H1 (cell line): ENCODE measurements around the gene MCEMP1. TPM values are rescaled to one million over a fixed set of nuclear protein-coding genes. Genes with fewer than 3 reads are reported as not detected.
A peak's percentile ranks its signal among the peaks of the same experiment; 100 is the strongest.

Experiments used
- CTCF ChIA-PET: fragments of 300-600 bp; sonication (Branson Sonifier 250); formaldehyde crosslinking; loops from one replicate; lab custom pipeline; 2021; ENCODE audit not compliant: partially characterized antibody; lab: Charles Lee
- POLR2A ChIA-PET: fragments of 300-600 bp; sonication (Branson Sonifier 250); formaldehyde crosslinking; loops from one replicate; lab custom pipeline; 2021; ENCODE audit warnings: inconsistent platforms; ENCODE audit not compliant: partially characterized antibody; lab: Charles Lee
- DNase-seq, 2 experiments: peaks; one replicate each; pipeline versions ENCODE4 v3.0.0 to v3.0.0-alpha.2; 2010 to 2022; ENCODE audit warnings: low spot score in 2 of 2, low read depth in 1 of 2, mixed read lengths in 1 of 2
- FAIRE-seq: peaks from 2 replicates; lab custom pipeline; 2011; peaks lifted over from hg19 to GRCh38; lab: Jason Lieb, UNC
- H2AFZ ChIP-seq: 2 replicates; pipeline ENCODE4 v1.8.1; 2012; ENCODE audit warnings: low read length, inconsistent platforms
- H2AK5ac ChIP-seq: 2 replicates; pipeline ENCODE4 v1.6.1; 2013; ENCODE audit warnings: low read depth, low read length
- H2BK120ac ChIP-seq: replicated peaks from 2 replicates; pipeline ENCODE3; 2013; ENCODE audit warnings: low read depth, low read length, inconsistent platforms
- H2BK12ac ChIP-seq: 2 replicates; pipeline ENCODE4 v1.6.1; 2013; ENCODE audit warnings: low read depth, low read length
- H2BK15ac ChIP-seq: 2 replicates; pipeline ENCODE4 v1.6.1; 2013; ENCODE audit warnings: low read length
- H2BK20ac ChIP-seq: 2 replicates; pipeline ENCODE4 v1.6.1; 2013; ENCODE audit warnings: low read length
- H2BK5ac ChIP-seq: 2 replicates; pipeline ENCODE4 v1.6.1; 2013; ENCODE audit warnings: low read depth, low read length
- H3K14ac ChIP-seq: 2 replicates; pipeline ENCODE4 v1.6.1; 2013; ENCODE audit warnings: inconsistent platforms; ENCODE audit not compliant: insufficient read length
- H3K18ac ChIP-seq: 2 replicates; pipeline ENCODE4 v1.6.1; 2013; ENCODE audit warnings: low read length; ENCODE audit errors: extremely low read depth
- H3K23ac ChIP-seq: 2 replicates; pipeline ENCODE4 v1.6.1; 2013; ENCODE audit warnings: inconsistent platforms; ENCODE audit not compliant: insufficient read length
- H3K23me2 ChIP-seq: 2 replicates; pipeline ENCODE4 v1.6.1; 2013; ENCODE audit warnings: low read depth, low read length
- H3K27ac ChIP-seq: 2 replicates; pipeline ENCODE4 v1.6.1; 2011; ENCODE audit warnings: low read depth, low read length, inconsistent platforms
- H3K27me3 ChIP-seq, 4 experiments: replicated peaks in 1 of 4; 1 replicate in 1 of 4; 2 replicates in 3 of 4; pipeline versions ENCODE4 v1.6.1 to v1.8.1; 2011 to 2013; ENCODE audit warnings: low read length in 3 of 4, mild to moderate bottlenecking in 3 of 4, inconsistent platforms in 2 of 4, mixed read lengths in 2 of 4, moderate library complexity in 1 of 4; ENCODE audit not compliant: control insufficient read depth in 3 of 4, insufficient read depth in 3 of 4; ENCODE audit errors: extremely low read depth in 1 of 4
- H3K36me3 ChIP-seq, 4 experiments: 2 replicates each; pipeline versions ENCODE4 v1.6.1 to v1.8.1; 2011 to 2013; ENCODE audit warnings: mild to moderate bottlenecking in 4 of 4, low read length in 3 of 4, moderate library complexity in 2 of 4, control low read depth in 1 of 4, inconsistent platforms in 1 of 4; ENCODE audit not compliant: insufficient read depth in 4 of 4, control insufficient read depth in 2 of 4
- H3K4ac ChIP-seq: replicated peaks from 2 replicates; pipeline ENCODE3; 2013; ENCODE audit warnings: low read length, low read depth, mixed read lengths, inconsistent platforms; ENCODE audit not compliant: insufficient read length
- H3K4me1 ChIP-seq, 4 experiments: replicated peaks in 1 of 4; 1 replicate in 1 of 4; 2 replicates in 3 of 4; pipeline versions ENCODE4 v1.6.1 to v1.8.1; 2011 to 2013; ENCODE audit warnings: low read length in 3 of 4, inconsistent platforms in 2 of 4, mixed read lengths in 1 of 4; ENCODE audit not compliant: insufficient read depth in 4 of 4, control insufficient read depth in 3 of 4
- H3K4me2 ChIP-seq, 2 experiments: 2 replicates each; pipeline versions ENCODE4 v1.6.1 to v1.8.1; 2011 to 2013; ENCODE audit warnings: low read depth in 2 of 2, low read length in 2 of 2, control low read depth in 1 of 2, inconsistent platforms in 1 of 2, mild to moderate bottlenecking in 1 of 2; ENCODE audit not compliant: insufficient read depth in 1 of 2
- H3K4me3 ChIP-seq, 4 experiments: fragments of 200-600, 300-600 bp in 1 of 4; sonication (generic), shearing (Covaris generic), sonication (Bioruptor Twin) in 1 of 4; 2 replicates each; pipeline versions ENCODE4 v1.5.1 to v1.8.1; 2011 to 2016; ENCODE audit warnings: low read length in 4 of 4, low read depth in 3 of 4, control low read depth in 2 of 4, inconsistent platforms in 2 of 4, mild to moderate bottlenecking in 2 of 4, mixed read lengths in 1 of 4, moderate library complexity in 1 of 4; ENCODE audit not compliant: insufficient read depth in 2 of 4; ENCODE audit errors: extremely low read depth in 1 of 4
- H3K56ac ChIP-seq: replicated peaks from 2 replicates; pipeline ENCODE3; 2013; ENCODE audit warnings: low read depth, mild to moderate bottlenecking, mixed read lengths, low read length, inconsistent platforms; ENCODE audit not compliant: insufficient read length
- H3K79me1 ChIP-seq: 2 replicates; pipeline ENCODE4 v1.6.1; 2013; ENCODE audit warnings: low read depth, low read length, control low read depth
- H3K79me2 ChIP-seq, 2 experiments: 2 replicates each; pipeline versions ENCODE4 v1.6.1 to v1.8.1; 2012 to 2013; ENCODE audit warnings: low read length in 2 of 2, mild to moderate bottlenecking in 2 of 2, inconsistent platforms in 1 of 2; ENCODE audit not compliant: insufficient read depth in 2 of 2, control insufficient read depth in 1 of 2
- H3K9ac ChIP-seq, 4 experiments: replicated peaks in 1 of 4; 1 replicate in 1 of 4; 2 replicates in 3 of 4; pipeline versions ENCODE4 v1.6.1 to v1.8.1; 2011 to 2013; ENCODE audit warnings: low read depth in 3 of 4, low read length in 3 of 4, control low read depth in 2 of 4, mild to moderate bottlenecking in 2 of 4, moderate library complexity in 2 of 4, inconsistent platforms in 1 of 4; ENCODE audit errors: extremely low read depth in 1 of 4
- H3K9me3 ChIP-seq, 2 experiments: 2 replicates each; pipeline versions ENCODE4 v1.6.1 to v1.8.1; 2012 to 2013; ENCODE audit warnings: mild to moderate bottlenecking in 2 of 2, moderate library complexity in 2 of 2, control low read depth in 1 of 2, inconsistent platforms in 1 of 2, low read depth in 1 of 2, low read length in 1 of 2, mixed read lengths in 1 of 2; ENCODE audit not compliant: insufficient read depth in 2 of 2
- H4K20me1 ChIP-seq, 2 experiments: replicated peaks in 1 of 2; 2 replicates each; pipeline versions ENCODE3 to v1.8.1; 2011 to 2013; ENCODE audit warnings: inconsistent platforms in 2 of 2, low read length in 2 of 2, mild to moderate bottlenecking in 1 of 2; ENCODE audit not compliant: insufficient read depth in 2 of 2, control insufficient read depth in 1 of 2
- H4K5ac ChIP-seq: 2 replicates; pipeline ENCODE4 v1.6.1; 2013; ENCODE audit warnings: low read length, low read depth, mixed read lengths, inconsistent platforms; ENCODE audit not compliant: insufficient read length
- H4K8ac ChIP-seq: 2 replicates; pipeline ENCODE4 v1.8.0; 2013; ENCODE audit warnings: mild to moderate bottlenecking, moderate library complexity, low read length, inconsistent platforms; ENCODE audit not compliant: insufficient read depth; ENCODE audit errors: extremely low read depth
- H4K91ac ChIP-seq: replicated peaks from 2 replicates; pipeline ENCODE3; 2013; ENCODE audit warnings: low read length, mixed read lengths, inconsistent platforms; ENCODE audit not compliant: insufficient read length
- BCL11A ChIP-seq, 2 experiments: IDR thresholded peaks; one replicate each; pipeline ENCODE4 v1.6.1; 2011; ENCODE audit warnings: low read depth in 2 of 2, low read length in 2 of 2, mild to moderate bottlenecking in 2 of 2
- E2F6 ChIP-seq: IDR thresholded peaks from 2 replicates; pipeline ENCODE4 v1.6.1; 2012; ENCODE audit warnings: inconsistent platforms
- WGBS, 2 experiments: shearing (Covaris generic) in 1 of 2; methylation state at CpG; one replicate each; pipeline versions ENCODE4 v1.1.6 to v1.1.7; 2013 to 2015; ENCODE audit warnings: low lambda C conversion rate in 2 of 2, mixed read lengths in 2 of 2, inconsistent platforms in 1 of 2, low coverage in 1 of 2, missing lambda C conversion rate in 1 of 2; ENCODE audit not compliant: insufficient replicate concordance in 2 of 2, insufficient coverage in 1 of 2, insufficient read length in 1 of 2; ENCODE audit errors: extremely low coverage in 1 of 2, missing lambda C conversion rate in 1 of 2; 5-methylcytosine and 5-hydroxymethylcytosine counted together
- polyA plus RNA-seq, 7 experiments: library from polyadenylated mRNA; depleted of rRNA in 3 of 7; stranded (reverse) in 5 of 7; unstranded in 2 of 7; fragments of >200 nt in 5 of 7; fragments of 200-250 nt in 2 of 7; gene quantifications; 1 replicate in 5 of 7; 2 replicates in 1 of 7; 4 replicates in 1 of 7; pipeline versions ENCODE4 v1.2.1 to v1.2.3, GENCODE V29; 2011 to 2013; ENCODE audit warnings: missing spikeins in 2 of 7, mixed read lengths in 2 of 7
- total RNA-seq: library from RNA; stranded (reverse); fragmentation: NEBNext Ultra II Directional; extraction: Animal tissue kit (Norgen Biotek cat#: 25700); gene quantifications from 2 replicates; pipeline ENCODE4 v1.2.1, GENCODE V29; 2021
- TF ChIP-seq, protein P1 (sequence below): IDR thresholded peaks from 2 replicates; pipeline ENCODE4 v1.6.1; 2012; ENCODE audit warnings: inconsistent platforms

The MCEMP1 gene
- total and polyA plus RNA-seq, 2 of the 8 experiments (the other 6 are each of a cell fraction or from before 2014, with no cell fraction given), result not detected

DNA sequence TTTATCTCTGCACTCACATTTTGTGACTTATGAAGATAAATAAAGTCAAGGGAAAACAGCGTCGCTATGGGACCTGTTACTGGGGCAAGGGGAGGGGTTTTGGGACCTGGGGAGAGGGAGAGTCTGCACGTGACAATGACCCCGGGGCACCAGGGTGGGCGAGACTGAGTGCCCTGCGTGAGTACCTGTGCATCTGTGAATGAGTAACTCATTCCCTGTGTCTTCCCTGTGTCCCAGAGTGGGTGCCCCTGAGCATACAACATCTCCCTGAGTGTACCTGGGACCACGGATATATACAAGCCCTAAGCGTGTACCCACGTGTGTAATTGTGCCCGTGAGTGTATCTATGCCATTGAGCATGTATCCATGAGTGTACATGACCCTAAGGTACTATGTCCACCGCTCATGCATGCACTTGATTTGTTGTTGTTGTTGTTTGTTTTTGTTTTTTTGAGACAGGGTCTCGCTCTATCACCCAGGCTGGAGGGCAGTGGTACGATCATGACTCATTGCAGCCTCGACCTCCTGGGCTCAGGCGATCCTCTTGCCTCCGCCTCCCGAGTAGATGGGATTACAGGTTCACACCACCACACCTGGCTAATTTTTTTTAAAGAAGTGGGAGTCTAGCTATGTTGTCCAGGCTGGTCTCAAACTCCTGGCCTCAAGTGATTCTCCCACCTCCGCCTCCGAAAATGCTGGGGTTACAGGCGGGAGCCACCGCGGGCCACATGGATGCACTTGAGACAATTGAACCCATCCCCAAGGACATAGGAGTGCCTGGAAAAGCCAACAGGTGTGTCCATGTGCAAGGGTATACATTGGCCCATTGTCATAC is 3.1 kb downstream of the MCEMP1 start:
- H2AK5ac ChIP-seq, result no peak overlapping the region
- FAIRE-seq (no peak), DNase-seq (no peak)
- H4K5ac ChIP-seq, result peak overlapping the region; percentile 51
- H4K8ac ChIP-seq, result peak overlapping the region; percentile 80; the same call in 1 of the 2 replicates
- H2BK15ac ChIP-seq, result peak overlapping the region; percentile 5; the same call in 1 of the 2 replicates
- peaks cover 0 to 8% (median 3%) of the 10 kb centered on the region in 4 experiments; a peak in 2 of 7 replicates for H3K27me3 ChIP-seq
- H3K56ac ChIP-seq, result no peak overlapping the region
- H2BK5ac ChIP-seq, result 0 out of 2 replicates have a peak overlapping the region, but pooled peaks have one; percentile 2
- H3K4me2 ChIP-seq, result peak overlapping the region; percentile 0 to 80; a peak in 3 of 4 replicates
- H3K9me3 ChIP-seq, result no peaks in the 10 kb centered on the region
- H3K18ac ChIP-seq, result peak overlapping the region; percentile 71; the same call in 1 of the 2 replicates
- peak overlapping the region; percentile 4; the same call in 1 of the 2 replicates for H2BK12ac ChIP-seq
- H3K23me2 ChIP-seq, result peaks cover 4% of the 10 kb centered on the region; the same call in 1 of the 2 replicates
- peaks cover 0 to 6% of the 10 kb centered on the region in 2 experiments; a peak in 1 of 4 replicates for H3K79me2 ChIP-seq
- H3K23ac ChIP-seq, result no peak overlapping the region
- peak overlapping the region; percentile 92; the same call in 1 of the 2 replicates for H2AFZ ChIP-seq
- H4K91ac ChIP-seq, result no peak overlapping the region
- peak overlapping the region in 2 of 4 experiments; percentile 7 to 98; a peak in 3 of 8 replicates for H3K4me3 ChIP-seq
- no peak overlapping the region for H3K27ac ChIP-seq
- H3K4ac ChIP-seq, result peak overlapping the region; percentile 76
- peaks cover 0 to 6% (median 4%) of the 10 kb centered on the region in 4 experiments; a peak in 5 of 7 replicates for H3K4me1 ChIP-seq
- no peak overlapping the region for H3K9ac ChIP-seq
- 64% methylated on average over 22 of the region's 22 CpGs; no CpG with 5 or more reads in 1 of the 2 experiments for WGBS, 2 experiments
- POLR2A ChIA-PET, result interaction anchor here (0.7 to 2.1 kb wide), 6 partner anchors 9 to 178 kb away, joined by 3 to 11 read pairs (median 4); no protein-coding TSS in a partner anchor
- CTCF ChIA-PET, result interaction anchor here (0.8 to 2.5 kb wide), 30 partner anchors 10 to 151 kb away, joined by 3 to 36 read pairs (median 6); partner anchors contain the start of genes CD209 and RETN
- H2BK20ac ChIP-seq, result no peak overlapping the region
- H4K20me1 ChIP-seq, result peaks cover 0 to 8% of the 10 kb centered on the region in 2 experiments
- peaks cover 4% of the 10 kb centered on the region for H3K79me1 ChIP-seq
- no peak overlapping the region for H3K14ac ChIP-seq
- H2BK120ac ChIP-seq, result no peak overlapping the region
- H3K36me3 ChIP-seq, result peaks cover 0 to 12% (median 6%) of the 10 kb centered on the region in 4 experiments; a peak in 4 of 8 replicates
- TF ChIP-seq, protein P1, sequence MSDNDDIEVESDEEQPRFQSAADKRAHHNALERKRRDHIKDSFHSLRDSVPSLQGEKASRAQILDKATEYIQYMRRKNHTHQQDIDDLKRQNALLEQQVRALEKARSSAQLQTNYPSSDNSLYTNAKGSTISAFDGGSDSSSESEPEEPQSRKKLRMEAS, result peak; percentile 20; the same call in 1 of the 2 replicates
- peak; percentile 66 for TF ChIP-seq E2F6
- TF ChIP-seq BCL11A (IDR thresholded peaks at IDR 0.05; ENCODE audit: low read depth in 2 of 2, low read length in 2 of 2), result no peak
